Cerebellar nuclear complex (tissue), 1 donor: ENCODE data around the gene TNS2.
"Not testable (repeated sequence)": the region's sequence is repeated elsewhere in the genome, so short reads cannot be mapped to it uniquely, and the experiment has no call there.

Experiments
- DNase-seq, 2 experiments: peaks; one replicate each; lab custom pipeline; 2025; lab: John Stamatoyannopoulos, UW

The TNS2 gene

DNA sequence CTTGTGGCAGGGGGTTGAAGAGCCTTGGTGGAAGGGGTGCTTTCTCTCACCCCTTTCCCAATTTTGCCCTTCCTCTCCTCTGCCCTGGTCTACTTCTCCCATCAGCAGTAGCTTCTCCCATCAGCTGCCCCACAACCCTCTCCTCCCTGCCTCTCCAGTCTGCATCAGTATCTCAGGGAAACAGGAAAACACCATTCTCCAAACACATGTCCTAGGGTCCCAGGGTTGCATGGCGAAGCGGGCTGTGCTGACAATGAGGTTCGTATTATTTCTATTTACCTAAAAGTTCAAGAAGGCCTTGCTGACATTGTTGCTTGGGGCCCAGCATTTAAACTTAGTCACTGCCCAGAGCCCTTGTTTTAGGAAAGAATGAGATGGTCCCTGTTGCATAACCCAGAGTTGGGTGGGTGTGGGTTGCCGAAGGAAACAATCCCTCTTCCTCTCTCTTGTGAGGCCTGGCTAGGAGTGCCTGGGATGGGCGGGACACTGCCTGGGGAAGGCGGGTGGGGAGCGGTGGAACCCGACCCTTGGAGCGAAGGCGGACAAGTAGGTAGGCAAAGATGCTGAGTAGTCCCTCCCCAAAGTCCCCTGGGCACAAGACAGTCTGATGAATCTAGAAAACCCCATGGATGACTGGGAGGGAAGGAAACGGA, 46.4 kb downstream of the TNS2 start:
- DNase-seq: no peak

DNA sequence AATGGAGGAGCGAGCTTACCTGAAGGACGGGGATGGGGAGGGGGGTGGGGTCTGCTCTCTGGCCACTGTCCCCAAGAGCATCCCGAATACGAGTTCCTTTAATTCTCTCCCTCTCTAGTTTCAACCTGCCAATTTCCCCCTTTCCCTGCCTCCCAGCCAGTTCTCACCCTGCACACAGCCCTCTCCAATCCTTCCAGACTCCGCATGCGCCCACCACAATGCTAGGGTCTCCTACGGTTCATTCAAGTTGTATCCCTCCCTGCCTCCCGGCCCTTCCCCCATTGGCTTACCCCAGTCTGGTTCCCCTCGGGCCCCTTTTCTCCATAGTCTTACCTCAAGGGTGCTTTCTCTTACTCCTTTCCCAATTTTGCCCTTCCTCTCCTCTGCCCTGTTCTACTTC, 46.9 kb downstream of the TNS2 start:
- DNase-seq: no peak

GRCh38 chr12:53097207-53097563, 47.3 kb downstream of the TNS2 start:
- DNase-seq: peak in 1 of 2 experiments; percentile 7

DNA sequence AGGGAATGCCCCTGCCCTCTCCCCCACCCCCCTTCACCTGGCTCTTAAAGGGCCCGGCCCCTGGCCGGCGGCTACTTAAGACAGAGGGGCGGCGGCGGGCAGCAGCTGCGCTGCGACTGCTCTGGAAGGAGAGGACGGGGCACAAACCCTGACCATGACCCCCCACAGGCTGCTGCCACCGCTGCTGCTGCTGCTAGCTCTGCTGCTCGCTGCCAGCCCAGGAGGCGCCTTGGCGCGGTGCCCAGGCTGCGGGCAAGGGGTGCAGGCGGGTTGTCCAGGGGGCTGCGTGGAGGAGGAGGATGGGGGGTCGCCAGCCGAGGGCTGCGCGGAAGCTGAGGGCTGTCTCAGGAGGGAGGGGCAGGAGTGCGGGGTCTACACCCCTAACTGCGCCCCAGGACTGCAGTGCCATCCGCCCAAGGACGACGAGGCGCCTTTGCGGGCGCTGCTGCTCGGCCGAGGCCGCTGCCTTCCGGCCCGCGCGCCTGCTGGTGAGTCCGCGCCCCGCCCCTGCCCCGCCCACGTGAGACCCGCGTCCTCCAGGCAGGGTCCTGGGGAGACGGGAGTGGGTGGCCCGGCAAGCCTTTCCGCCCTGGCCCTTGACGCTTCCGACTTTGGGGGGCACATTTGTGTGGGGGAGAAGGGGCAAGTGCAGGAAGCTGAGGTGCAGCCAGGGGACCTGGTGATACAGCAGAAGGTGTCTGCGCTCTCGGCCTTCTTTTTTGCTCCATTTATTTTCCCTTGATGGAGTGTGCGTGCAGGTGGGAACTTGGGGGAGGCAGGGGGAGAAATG, 47.9 kb downstream of the TNS2 start, which contains the start of gene IGFBP6:
Gene IGFBP6, plus strand, starts transcription at position 104 of the 790 bp plus-strand sequence. Its CDS starts 51 bp downstream, at position 155.
- DNase-seq: no peak

GRCh38 chr12:53098354-53098981, 48.6 kb downstream of the TNS2 start:
- no peak for DNase-seq

GRCh38 chr12:53099071-53099882, 49.4 kb downstream of the TNS2 start:
- peak in 1 of 2 experiments; percentile 5 for DNase-seq

DNA sequence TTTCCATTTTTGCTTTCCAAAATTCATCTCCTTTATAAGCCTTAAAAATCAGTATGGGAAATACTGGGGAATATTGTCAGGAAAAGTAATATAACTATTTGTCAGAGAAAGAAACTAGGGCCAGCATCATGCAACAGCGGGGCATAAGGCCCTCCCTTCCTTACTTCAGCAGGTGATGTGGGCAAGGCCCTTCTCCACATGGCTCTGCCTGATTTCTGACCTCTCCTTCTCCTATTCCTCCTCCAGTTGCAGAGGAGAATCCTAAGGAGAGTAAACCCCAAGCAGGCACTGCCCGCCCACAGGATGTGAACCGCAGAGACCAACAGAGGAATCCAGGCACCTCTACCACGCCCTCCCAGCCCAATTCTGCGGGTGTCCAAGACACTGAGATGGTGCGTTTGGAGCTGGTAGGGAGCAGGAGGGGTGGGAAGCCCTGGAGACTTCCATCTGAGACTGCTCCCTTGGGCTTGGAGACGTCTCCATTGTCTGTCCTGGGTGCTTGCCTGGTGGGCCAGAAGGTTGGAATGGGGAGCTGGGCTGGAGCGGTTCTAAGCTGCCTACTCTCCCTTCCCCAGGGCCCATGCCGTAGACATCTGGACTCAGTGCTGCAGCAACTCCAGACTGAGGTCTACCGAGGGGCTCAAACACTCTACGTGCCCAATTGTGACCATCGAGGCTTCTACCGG, 50.7 kb downstream of the TNS2 start:
- no peak for DNase-seq

DNA sequence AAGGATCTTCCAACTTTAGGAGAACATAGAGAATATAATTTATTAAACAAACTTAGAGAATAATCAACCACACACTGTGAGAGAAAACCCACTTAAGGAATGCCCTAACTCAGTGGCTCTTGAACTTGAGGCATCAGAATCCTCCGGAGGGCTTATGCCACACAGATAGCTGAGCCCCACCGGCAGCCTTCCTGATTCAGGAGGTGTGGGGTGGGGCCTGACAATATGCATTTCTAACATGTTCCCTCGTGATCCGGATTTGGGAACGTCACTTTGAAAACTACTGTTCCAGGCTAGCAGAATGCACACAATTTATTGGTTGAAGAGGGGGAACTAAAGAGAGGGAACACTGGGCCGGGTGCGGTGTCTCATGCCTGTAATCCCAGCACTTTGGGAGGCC, 51.4 kb downstream of the TNS2 start:
- no peak for DNase-seq

DNA sequence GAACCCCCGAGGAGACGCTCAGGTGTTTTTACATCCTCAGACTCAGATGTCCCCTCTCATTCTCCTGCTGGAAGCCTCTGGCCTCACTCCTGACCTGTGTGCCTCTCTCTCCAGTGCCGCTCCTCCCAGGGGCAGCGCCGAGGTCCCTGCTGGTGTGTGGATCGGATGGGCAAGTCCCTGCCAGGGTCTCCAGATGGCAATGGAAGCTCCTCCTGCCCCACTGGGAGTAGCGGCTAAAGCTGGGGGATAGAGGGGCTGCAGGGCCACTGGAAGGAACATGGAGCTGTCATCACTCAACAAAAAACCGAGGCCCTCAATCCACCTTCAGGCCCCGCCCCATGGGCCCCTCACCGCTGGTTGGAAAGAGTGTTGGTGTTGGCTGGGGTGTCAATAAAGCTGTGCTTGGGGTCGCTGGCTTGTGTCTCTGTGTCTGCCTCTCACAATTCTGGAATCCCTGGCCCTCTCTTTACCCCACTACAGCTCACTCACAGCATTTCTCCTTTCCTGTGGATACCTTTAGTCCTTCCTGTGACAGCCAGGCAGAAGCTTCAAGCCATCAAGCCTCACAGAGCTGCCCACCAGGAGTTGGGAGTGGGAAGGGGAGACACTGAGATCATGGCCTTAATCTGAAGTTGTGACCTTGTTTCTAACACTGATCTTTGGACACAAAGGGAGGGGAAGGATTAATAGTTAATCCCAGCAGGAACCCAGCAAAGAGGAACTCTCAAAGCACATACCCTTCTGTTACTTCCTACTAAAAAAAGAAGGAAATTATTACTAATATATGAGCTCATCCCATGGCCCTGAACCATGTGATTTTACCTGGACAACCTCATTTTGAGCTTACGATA, 52.3 kb downstream of the TNS2 start:
- no peak for DNase-seq

DNA sequence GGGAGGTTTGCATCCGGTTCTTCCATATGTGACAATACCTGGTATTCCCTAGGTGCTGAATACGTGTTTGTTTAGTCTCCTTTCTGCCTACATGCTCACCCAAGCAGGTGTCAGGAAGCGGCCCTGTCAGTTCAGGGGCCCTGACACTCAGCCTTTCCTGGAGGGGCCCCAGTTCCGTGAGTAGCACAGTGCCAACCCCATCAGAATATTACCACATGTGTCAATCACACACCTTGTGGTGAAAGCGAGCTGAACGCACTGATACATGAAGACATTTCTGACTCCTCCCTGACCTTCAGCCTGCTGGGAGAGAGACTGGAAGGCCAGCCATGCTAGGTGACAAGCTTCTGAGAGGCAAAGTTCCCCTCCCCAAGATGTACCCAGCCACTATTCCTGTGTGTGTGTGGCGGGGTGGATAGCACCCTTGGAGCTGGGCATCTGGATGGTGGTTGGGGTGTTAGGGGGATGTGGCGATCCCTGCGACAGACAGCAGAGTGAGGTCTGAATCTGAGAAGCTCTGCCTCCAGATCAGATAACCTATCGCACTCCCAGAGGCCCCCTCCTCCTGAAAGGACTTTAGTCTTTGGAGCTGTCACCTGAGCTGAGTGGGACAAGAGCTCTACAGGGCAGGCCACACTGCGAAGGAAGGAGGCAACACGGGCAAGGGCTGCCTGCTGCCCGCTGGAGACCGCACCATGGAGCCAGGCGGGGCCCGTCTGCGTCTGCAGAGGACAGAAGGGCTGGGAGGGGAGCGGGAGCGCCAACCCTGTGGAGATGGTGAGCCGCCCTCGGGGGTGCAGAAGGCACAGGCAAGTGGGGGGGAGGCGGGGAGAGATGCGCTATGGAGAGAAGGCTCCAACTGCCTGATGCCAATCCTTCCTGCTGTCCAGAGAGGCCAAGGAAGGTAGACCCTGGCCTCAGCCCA, 53.3 kb downstream of the TNS2 start, which contains the start of gene SOAT2:
Gene SOAT2, plus strand, starts transcription at position 604 of the 925 bp plus-strand sequence. Its CDS starts 92 bp downstream, at position 696.
- DNase-seq: no peak

DNA sequence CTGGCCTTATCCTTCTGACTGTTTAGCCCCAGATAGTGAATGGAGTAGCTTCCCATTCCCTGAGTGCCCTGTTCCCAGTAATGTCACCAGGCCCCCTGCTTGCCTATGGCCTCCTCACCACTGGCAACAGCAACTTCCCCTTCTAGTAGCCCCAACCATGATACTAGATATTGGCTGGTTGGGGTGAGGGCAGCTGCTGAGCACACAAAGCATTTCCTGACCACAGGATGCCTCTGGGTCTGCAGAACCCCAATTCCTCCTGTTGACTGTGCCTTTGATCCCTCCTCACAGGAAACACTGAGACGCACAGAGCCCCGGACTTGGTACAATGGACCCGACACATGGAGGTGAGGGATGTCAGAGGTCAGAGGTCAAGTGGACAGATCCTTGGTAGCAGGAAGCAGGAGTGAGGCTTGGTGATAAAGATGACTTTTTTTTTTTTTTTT, 54.0 kb downstream of the TNS2 start:
- no peak for DNase-seq

- DNase-seq: no peak
These were observed 55.4 kb downstream of the TNS2 start for GRCh38 chr12:53105256-53105655.

DNA sequence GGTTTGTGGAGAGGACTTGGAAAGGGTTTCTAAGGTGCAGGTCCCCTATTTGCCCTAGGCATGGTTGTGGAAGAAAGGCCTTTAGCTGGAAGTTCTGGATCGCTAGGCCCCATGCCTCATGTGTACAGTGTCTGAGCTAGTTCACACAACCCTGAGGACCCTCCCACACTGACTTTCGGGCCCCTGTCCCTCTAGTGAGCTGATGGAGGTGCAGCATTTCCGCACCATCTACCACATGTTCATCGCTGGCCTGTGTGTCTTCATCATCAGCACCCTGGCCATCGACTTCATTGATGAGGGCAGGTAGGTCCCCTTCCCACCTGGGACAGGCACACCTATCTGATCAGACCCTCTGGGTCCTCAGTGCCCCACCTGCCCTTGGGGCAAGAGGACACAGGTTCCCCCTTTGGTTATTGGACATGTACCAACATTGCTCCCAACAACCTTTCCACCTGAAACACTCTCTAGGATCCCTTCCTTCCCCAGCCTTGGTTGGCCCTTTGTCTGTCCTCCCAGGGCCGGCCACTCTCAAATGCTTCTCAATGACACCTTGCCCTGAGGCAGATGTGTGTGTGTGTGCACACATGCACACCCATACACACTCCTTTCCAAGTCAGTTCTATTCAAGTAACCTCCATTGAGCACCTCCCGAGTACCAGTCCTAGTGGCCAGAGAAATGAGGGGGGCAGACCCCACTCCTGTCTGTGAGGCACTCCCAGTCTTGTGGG, 56.0 kb downstream of the TNS2 start:
- no peak for DNase-seq

DNA sequence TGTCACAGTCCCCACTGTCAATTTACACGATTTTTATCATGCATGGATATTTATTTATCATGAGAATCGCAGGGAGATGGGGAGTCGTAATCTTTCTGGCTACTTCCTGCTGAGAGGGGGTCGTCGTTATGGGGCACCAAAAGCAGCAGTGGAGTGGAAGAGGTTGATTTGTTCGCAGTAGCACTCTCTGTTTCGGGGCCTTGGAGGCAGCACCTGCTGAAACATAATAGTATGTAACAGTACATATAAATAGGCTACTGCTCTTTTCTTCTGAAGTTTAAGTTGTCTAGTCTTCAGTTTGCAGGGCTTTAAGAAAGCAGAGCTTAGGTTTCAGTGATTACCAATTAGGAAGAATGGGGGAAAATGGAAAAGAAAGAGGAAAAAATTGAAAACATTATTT, 57.3 kb downstream of the TNS2 start:
- DNase-seq: no peak

DNA sequence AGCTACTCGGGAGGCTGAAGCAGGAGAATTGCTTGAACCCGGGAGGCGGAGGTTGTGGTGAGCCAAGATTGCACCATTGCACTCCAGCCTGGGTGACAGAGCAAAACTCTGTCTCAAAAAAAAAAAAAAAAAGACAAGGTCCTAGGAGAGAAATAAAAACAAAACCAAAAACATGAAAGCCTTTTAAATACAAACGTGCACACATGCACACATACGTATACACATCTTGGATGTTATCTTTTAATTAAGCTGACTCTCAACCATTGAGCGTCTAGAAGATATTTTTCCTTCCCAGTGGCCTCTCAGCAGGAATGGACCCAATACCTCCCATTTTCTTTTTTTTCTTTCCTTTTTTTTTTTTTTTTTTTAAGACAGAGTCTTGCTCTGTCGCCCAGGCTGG, 62.6 kb downstream of the TNS2 start:
- DNase-seq: not testable (repeated sequence)

DNA sequence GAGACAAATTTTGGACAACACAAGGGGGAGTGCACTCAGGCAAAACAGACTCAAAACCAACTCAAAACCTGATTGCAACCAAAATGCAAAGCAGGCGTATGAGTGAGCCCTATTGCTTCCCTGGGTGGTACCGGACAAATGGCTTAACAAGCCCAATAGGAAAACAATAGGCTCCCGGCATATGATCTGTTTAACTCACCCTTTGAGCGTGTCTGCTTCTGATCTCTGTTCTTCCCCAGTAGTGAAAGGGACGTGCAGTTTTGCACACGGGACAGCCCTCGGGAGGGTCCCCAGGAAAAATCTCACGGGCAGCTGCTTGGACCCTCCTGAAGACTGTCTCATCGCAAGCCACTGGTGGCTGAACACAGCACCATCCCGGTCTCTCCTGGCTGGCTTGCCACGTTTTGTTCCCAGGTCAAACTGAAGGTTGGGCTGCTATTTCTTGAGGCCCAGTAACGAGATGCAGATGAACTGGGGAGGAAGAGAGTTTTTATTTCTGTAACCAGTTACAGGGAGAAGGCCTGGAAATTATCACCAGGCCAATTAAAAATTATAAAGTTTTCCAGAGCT, 63.4 kb downstream of the TNS2 start:
- no peak for DNase-seq

- DNase-seq: no peak
These were observed 64.1 kb downstream of the TNS2 start for GRCh38 chr12:53113951-53114350.
